ENCODE data around the gene NTN1. TPM values are rescaled to one million over a fixed set of nuclear protein-coding genes. Genes with fewer than 3 reads are reported as not detected.

NTN1 gene
- total and polyA plus RNA-seq, 12 donors = 3.0 to 38.7 (median 15.8) TPM

DNA sequence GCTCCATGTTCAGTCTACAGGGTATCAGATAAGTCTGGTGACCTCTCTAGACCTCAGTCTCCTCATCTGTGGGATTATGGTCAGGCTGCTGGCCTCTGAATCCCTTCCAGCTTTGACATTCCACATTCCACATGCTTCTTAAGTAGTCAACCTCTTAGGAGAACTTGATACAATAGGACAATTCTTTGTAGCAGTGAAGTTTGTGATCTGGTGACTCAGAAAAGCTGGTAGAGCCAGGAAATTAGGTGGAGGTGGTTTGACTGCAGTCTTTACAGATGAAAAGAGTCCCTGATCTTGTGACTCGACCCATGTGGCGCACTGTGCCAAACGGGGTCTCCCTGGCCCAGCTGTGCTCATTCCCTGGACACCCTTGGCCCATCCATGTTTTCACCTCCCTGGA lies 147.8 kb downstream of the NTN1 start:
- no peak for ATAC-seq
- H3K9me3 ChIP-seq = peaks cover 0 to under 1% (median 0%) of the 10 kb centered on the region in 11 donors
- H3K4me1 ChIP-seq = peaks cover 0 to 2% (median 0%) of the 10 kb centered on the region in 9 donors
- no peaks in the 10 kb centered on the region for H3K36me3 ChIP-seq
- intact Hi-C loops (cut with DNase I) = loop anchor here in 1 of 10 donors (10.0 kb wide), 1 partner anchor 64 kb away; no protein-coding TSS in a partner anchor
- TF ChIP-seq, protein P1, sequence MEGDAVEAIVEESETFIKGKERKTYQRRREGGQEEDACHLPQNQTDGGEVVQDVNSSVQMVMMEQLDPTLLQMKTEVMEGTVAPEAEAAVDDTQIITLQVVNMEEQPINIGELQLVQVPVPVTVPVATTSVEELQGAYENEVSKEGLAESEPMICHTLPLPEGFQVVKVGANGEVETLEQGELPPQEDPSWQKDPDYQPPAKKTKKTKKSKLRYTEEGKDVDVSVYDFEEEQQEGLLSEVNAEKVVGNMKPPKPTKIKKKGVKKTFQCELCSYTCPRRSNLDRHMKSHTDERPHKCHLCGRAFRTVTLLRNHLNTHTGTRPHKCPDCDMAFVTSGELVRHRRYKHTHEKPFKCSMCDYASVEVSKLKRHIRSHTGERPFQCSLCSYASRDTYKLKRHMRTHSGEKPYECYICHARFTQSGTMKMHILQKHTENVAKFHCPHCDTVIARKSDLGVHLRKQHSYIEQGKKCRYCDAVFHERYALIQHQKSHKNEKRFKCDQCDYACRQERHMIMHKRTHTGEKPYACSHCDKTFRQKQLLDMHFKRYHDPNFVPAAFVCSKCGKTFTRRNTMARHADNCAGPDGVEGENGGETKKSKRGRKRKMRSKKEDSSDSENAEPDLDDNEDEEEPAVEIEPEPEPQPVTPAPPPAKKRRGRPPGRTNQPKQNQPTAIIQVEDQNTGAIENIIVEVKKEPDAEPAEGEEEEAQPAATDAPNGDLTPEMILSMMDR (IDR thresholded peaks at IDR 0.05) = no peak
- H3K27me3 ChIP-seq = no peaks in the 10 kb centered on the region
- no peak for DNase-seq
- WGBS, 2 donors = 85 to 91% methylated on average over 3 of the region's 3 CpGs
- no peak overlapping the region for H3K27ac ChIP-seq
- no peak overlapping the region for H3K4me3 ChIP-seq

DNA sequence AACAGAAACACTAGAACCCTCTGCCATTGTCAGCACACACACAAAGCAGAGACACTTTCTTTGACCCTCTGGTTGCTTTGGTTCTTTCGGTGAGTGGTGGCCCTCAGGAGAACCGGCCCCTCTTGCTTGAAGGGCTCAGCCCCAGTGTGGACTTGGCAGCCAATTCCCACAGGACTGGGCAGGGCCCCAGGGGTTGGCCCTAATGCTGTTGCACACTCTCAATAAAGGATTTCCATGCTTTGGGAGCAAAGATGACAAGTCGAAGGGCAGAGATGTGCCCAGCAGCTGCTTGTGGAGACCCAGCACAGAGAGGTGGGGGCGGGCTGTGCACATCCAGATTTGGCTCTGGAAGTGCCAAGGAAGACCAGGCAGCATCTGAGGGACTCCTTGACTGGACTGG lies 149.0 kb downstream of the NTN1 start:
- Histone ChIP-seq H3K9me3 (peaks cover 0 to 8% (median 0%) of the 10 kb centered on the region in 11 donors), H3K4me1 (peaks cover 0 to 11% (median 5%) of the 10 kb centered on the region in 9 donors), H3K27me3 (no peaks in the 10 kb centered on the region), H3K27ac (no peak overlapping the region), H3K4me3 (no peak overlapping the region), H3K36me3 (no peaks in the 10 kb centered on the region)
- ATAC-seq (no peak), DNase-seq (no peak)
- WGBS, 2 donors = 88 to 91% methylated on average over 4 of the region's 4 CpGs
- intact Hi-C loops (cut with DNase I) = loop anchor here in 1 of 10 donors (10.0 kb wide), 1 partner anchor 124 kb away; no protein-coding TSS in a partner anchor
- TF ChIP-seq, protein P1 (IDR thresholded peaks at IDR 0.05) = no peak

DNA sequence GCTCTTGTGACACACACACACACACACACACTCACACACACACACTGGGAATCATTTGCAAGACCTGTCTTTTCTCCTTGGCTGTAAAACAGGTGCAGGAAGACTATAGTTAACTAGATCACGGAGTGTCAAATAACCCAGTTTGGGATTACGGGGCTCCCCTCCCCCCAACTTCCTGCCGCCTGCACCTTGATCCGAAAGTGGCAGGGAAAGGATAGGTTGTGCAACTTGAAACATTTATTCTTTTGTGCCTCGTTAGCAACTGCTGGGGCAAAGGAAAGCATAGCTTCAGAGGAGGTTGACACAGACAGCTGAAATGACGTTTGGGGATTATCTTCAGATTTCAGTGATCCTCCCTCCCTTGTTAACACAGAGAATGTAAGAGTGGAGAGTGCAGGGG lies 149.5 kb downstream of the NTN1 start:
- Histone ChIP-seq H3K36me3 (no peaks in the 10 kb centered on the region), H3K4me3 (no peak overlapping the region), H3K27ac (no peak overlapping the region), H3K9me3 (peaks cover 0 to 8% (median 0%) of the 10 kb centered on the region in 11 donors), H3K27me3 (no peaks in the 10 kb centered on the region), H3K4me1 (peaks cover 0 to 15% (median 5%) of the 10 kb centered on the region in 9 donors)
- intact Hi-C loops (cut with DNase I) = loop anchor here in 1 of 10 donors (10.0 kb wide), 1 partner anchor 124 kb away; no protein-coding TSS in a partner anchor
- TF ChIP-seq, protein P1 (IDR thresholded peaks at IDR 0.05) = no peak
- no peak for DNase-seq
- WGBS, 2 donors = 66 to 69% methylated on average over 6 of the region's 6 CpGs
- ATAC-seq = no peak

DNA sequence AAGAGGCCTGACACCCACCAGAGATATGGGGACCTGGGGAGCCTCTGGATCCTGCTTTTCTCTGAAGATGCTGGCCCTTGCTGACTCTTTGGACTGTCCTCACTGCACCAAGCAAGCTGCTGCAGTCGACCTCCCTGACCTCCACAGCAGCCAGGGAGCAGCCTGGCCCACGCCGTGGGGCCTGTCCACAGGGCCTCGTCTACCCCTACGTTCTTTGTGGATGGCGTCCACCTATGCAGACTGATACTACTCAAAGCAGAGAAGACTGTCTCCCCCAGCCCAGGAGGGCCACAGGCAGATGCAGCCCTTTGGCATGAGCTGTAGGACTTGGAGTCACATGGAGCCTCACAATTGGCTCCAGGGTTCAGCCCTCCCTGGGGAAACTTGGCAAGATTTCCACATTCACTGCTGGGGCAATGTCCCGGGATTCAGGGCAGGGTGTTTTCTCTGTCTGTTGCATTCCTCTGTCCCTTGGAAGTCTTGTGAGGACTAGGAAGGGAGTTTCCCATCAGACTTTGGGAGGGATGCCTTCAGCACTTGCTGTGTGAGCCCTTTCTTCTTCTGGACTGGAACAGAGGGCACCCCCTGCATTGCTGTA lies 152.2 kb downstream of the NTN1 start:
- peaks cover 0 to 8% (median 0%) of the 10 kb centered on the region in 11 donors for H3K9me3 ChIP-seq
- H3K4me1 ChIP-seq = peaks cover 0 to 40% (median 11%) of the 10 kb centered on the region in 9 donors
- ATAC-seq = peak in 2 of 8 donors; percentile 18 to 33
- TF ChIP-seq, protein P1 (IDR thresholded peaks at IDR 0.05) = no peak
- intact Hi-C loops (cut with DNase I) = loop anchor here in 1 of 10 donors (10.0 kb wide), 1 partner anchor 121 kb away; no protein-coding TSS in a partner anchor
- H3K36me3 ChIP-seq = no peaks in the 10 kb centered on the region
- no peak for DNase-seq
- no peaks in the 10 kb centered on the region for H3K27me3 ChIP-seq
- no peak overlapping the region for H3K27ac ChIP-seq
- WGBS, 2 donors = 59 to 69% methylated on average over 7 of the region's 7 CpGs
- H3K4me3 ChIP-seq = no peak overlapping the region

All from heart right ventricle (tissue), 16 donors.